Smooth muscle cell (in vitro differentiated cells): ENCODE results near the gene EVI2A. TPM values are rescaled to one million over a fixed set of nuclear protein-coding genes. Genes with fewer than 3 reads are reported as not detected.

Experiments
- DNase-seq: peaks from one replicate; lab custom pipeline; 2025; ENCODE audit not compliant: unreplicated experiment; lab: John Stamatoyannopoulos, UW
- H2AFZ ChIP-seq: fragments of 200-600 bp; sonication (generic); 2 replicates; pipeline ENCODE4 v1.6.0; 2016; ENCODE audit warnings: antibody characterized with exemption, low read depth, mild to moderate bottlenecking
- H3F3A ChIP-seq: fragments of 200-600 bp; sonication (generic); 2 replicates; pipeline ENCODE4 v1.6.0; 2017; ENCODE audit warnings: antibody characterized with exemption, low read depth
- H3K27ac ChIP-seq: fragments of 200-600 bp; sonication (generic); 2 replicates; pipeline ENCODE4 v1.5.1; 2016; ENCODE audit warnings: low read depth, mild to moderate bottlenecking
- H3K27me3 ChIP-seq: fragments of 200-600 bp; sonication (generic); 2 replicates; pipeline ENCODE4 v1.6.1; 2016; ENCODE audit warnings: low read depth, mild to moderate bottlenecking
- H3K36me3 ChIP-seq: fragments of 200-600 bp; sonication (generic); 2 replicates; pipeline ENCODE4 v1.5.1; 2016; ENCODE audit warnings: low read depth
- H3K4me1 ChIP-seq: fragments of 200-600 bp; sonication (generic); 2 replicates; pipeline ENCODE4 v1.5.1; 2016; ENCODE audit warnings: low read depth
- H3K4me2 ChIP-seq: fragments of 200-600 bp; sonication (generic); 2 replicates; pipeline ENCODE4 v1.6.0; 2016; ENCODE audit warnings: mild to moderate bottlenecking
- H3K4me3 ChIP-seq: fragments of 200-600 bp; sonication (generic); 2 replicates; pipeline ENCODE4 v1.5.1; 2016; ENCODE audit warnings: mild to moderate bottlenecking
- H3K79me2 ChIP-seq: fragments of 200-600 bp; sonication (generic); 2 replicates; pipeline ENCODE4 v1.6.0; 2016; ENCODE audit warnings: low read depth, mild to moderate bottlenecking
- H3K9ac ChIP-seq: fragments of 200-600 bp; sonication (generic); 2 replicates; pipeline ENCODE4 v1.6.0; 2016; ENCODE audit warnings: low read depth
- H3K9me3 ChIP-seq: fragments of 200-600 bp; sonication (generic); replicated peaks from 2 replicates; pipeline ENCODE4 v1.5.1; 2016; ENCODE audit warnings: low read depth
- H4K20me1 ChIP-seq: fragments of 200-600 bp; sonication (generic); 2 replicates; pipeline ENCODE4 v1.6.0; 2016; ENCODE audit warnings: low read depth
- WGBS: methylation state at CpG from one replicate; pipeline ENCODE4 v1.1.7; 2016; ENCODE audit warnings: low lambda C conversion rate; 5-methylcytosine and 5-hydroxymethylcytosine counted together
- polyA plus RNA-seq: library from polyadenylated mRNA; unstranded; fragments of >200 nt; fragmentation: Nextera tagmentation; extraction: Ambion mirVana; gene quantifications from 2 replicates; pipeline ENCODE4 v1.2.1, GENCODE V29; 2016
- total RNA-seq: library from RNA; depleted of rRNA; stranded (reverse); fragments of >200 nt; gene quantifications from 2 replicates; pipeline ENCODE4 v1.2.3, GENCODE V29; 2014
- TF ChIP-seq, protein P1 (sequence below): fragments of 200-600 bp; sonication (generic); IDR thresholded peaks from 2 replicates; pipeline ENCODE4 v1.5.1; 2017; ENCODE audit warnings: borderline replicate concordance, mild to moderate bottlenecking, antibody characterized with exemption; ENCODE audit not compliant: insufficient read depth, poor library complexity, severe bottlenecking

The EVI2A gene
- total and polyA plus RNA-seq, 2 experiments from 2014 or later = 0.33 TPM; not detected in 1

DNA sequence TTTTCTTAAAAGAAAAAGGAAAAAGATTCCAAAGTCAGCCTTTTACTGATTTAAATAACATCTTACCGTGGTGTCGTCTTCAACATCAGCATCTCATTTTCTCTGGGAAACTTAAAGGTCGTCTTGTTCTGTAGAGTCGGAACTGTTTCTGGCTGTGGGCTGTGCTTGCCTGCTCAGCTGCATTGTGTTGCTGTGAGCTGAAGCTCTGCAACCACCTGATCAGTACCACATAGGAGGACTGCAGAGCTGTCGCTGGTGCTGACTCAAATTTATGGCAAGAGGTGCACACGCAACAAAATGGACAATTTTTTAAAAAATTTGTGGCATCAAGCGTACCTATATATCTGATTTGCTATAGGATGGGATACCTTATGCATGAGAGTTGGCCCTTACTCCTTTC lies 24.3 kb downstream of the EVI2A start, which contains the start of gene OMG:
Gene OMG (minus strand): TSS at position 150 of the 400 bp plus-strand sequence. CDS start 908 bp downstream, outside the sequence.
- peaks cover 14% of the 10 kb centered on the region for H3K4me1 ChIP-seq

DNA sequence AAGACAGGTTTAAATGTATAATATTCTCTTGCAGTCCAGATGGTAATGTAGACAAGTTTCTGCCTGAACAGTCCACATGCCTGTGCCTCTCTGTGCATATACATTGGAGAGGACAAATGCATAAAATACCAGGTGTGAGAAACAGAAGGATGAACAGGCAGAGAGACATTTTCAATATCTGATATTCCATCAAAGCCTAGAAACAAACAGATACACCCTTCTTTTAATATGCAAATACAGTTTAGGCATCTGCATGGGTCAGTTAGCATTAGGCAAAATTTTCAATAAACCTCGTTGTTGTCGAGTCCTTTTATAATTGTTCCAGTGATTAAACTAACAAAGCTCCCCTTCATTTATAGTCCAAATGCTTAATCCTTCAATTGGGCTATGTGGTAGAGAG lies 25.3 kb downstream of the EVI2A start:
- no peaks in the 10 kb centered on the region for H3K36me3 ChIP-seq
- no peak for DNase-seq
- 96% methylated on average over 2 of the region's 2 CpGs for WGBS
- H4K20me1 ChIP-seq = peaks cover 26% of the 10 kb centered on the region
- H3K4me1 ChIP-seq = peaks cover 14% of the 10 kb centered on the region
- no peaks in the 10 kb centered on the region for H3F3A ChIP-seq
- no peak overlapping the region for H3K27ac ChIP-seq
- TF ChIP-seq, protein P1, sequence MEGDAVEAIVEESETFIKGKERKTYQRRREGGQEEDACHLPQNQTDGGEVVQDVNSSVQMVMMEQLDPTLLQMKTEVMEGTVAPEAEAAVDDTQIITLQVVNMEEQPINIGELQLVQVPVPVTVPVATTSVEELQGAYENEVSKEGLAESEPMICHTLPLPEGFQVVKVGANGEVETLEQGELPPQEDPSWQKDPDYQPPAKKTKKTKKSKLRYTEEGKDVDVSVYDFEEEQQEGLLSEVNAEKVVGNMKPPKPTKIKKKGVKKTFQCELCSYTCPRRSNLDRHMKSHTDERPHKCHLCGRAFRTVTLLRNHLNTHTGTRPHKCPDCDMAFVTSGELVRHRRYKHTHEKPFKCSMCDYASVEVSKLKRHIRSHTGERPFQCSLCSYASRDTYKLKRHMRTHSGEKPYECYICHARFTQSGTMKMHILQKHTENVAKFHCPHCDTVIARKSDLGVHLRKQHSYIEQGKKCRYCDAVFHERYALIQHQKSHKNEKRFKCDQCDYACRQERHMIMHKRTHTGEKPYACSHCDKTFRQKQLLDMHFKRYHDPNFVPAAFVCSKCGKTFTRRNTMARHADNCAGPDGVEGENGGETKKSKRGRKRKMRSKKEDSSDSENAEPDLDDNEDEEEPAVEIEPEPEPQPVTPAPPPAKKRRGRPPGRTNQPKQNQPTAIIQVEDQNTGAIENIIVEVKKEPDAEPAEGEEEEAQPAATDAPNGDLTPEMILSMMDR = no peak
- no peaks in the 10 kb centered on the region for H3K79me2 ChIP-seq
- H2AFZ ChIP-seq = no peak overlapping the region
- no peaks in the 10 kb centered on the region for H3K27me3 ChIP-seq
- H3K9ac ChIP-seq = no peak overlapping the region
- no peak overlapping the region for H3K4me2 ChIP-seq
- H3K9me3 ChIP-seq = no peaks in the 10 kb centered on the region
- no peak overlapping the region for H3K4me3 ChIP-seq

More for the DNA sequence above, 24.3 kb downstream of the EVI2A start, which contains the start of gene OMG:
- Histone ChIP-seq H3K4me2 (no peak within 1 kb of the TSS), H3K9me3 (no peaks in the 10 kb centered on the region), H3K79me2 (no peaks in the 10 kb centered on the region), H3K4me3 (no peak within 1 kb of the TSS), H3K27ac (no peak within 1 kb of the TSS), H4K20me1 (peaks cover 26% of the 10 kb centered on the region), H3K36me3 (no peaks in the 10 kb centered on the region), H3K9ac (no peak within 1 kb of the TSS), H3F3A (no peaks in the 10 kb centered on the region), H2AFZ (no peak within 1 kb of the TSS), H3K27me3 (no peaks in the 10 kb centered on the region)
- TF ChIP-seq, protein P1 = no peak
- 92% methylated on average over 7 of the region's 7 CpGs for WGBS
- DNase-seq = no peak

DNA sequence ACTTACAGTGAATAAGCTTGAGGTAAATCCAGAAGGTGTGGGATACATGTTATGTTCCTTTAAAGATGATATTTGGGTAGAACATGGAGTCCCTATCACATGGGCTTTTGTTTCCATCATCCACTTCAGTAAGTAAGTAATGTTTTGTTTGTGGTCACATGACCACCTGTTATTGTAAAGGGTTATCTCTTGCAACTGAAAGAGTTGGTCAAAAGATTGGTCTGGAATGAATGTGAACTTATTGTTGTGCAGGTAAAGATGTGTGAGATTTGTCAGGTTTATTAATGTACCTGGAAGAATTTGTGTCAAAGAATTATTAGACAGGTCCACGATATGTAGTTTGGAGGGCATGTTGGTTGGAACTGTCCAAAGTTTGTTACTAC lies 25.9 kb downstream of the EVI2A start:
- Histone ChIP-seq H3K36me3 (no peaks in the 10 kb centered on the region), H3K4me3 (no peak overlapping the region), H2AFZ (no peak overlapping the region), H3K9me3 (no peaks in the 10 kb centered on the region), H3K27ac (no peak overlapping the region), H3F3A (no peaks in the 10 kb centered on the region), H3K9ac (no peak overlapping the region), H3K4me1 (peaks cover 14% of the 10 kb centered on the region), H3K27me3 (no peaks in the 10 kb centered on the region), H4K20me1 (peaks cover 26% of the 10 kb centered on the region), H3K79me2 (no peaks in the 10 kb centered on the region), H3K4me2 (no peak overlapping the region)
- TF ChIP-seq, protein P1 = no peak
- DNase-seq = no peak
- WGBS = 100% methylated on average over 1 of the region's 1 CpG

DNA sequence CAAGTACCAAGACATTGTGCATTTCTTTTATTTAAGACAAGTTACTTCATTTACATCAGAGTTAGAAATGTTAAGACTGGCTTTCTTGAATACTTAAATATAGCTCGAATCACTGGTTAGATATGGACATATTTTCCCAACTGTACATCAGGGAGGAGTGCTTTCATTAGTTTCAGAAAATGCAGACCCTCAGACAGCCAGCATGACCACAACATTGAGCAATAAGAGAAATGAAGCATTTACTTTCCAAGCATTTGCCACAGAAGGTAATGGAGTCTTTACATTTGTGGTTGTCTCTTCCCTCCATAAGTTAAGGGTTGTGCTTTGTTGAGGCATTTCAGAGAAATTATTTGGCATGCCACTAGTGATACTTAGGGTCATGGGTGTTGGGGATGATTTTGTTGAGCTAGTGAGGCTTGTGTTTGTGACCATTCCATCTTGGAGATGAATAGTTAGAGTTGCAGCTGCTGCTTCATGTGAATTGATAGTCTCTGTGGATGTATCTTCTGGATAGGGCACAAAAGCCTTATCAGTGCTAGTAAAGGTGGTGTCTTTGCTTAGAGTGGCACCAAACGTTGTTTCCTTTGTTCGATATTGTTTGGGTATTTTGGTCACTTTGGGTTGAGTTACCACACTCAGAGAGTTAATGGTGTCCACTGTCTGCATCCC lies 26.5 kb downstream of the EVI2A start:
- TF ChIP-seq, protein P1 = no peak
- Histone ChIP-seq H2AFZ (no peak overlapping the region), H3K79me2 (no peaks in the 10 kb centered on the region), H3K9ac (no peak overlapping the region), H3K4me2 (no peak overlapping the region), H3K4me1 (peaks cover 14% of the 10 kb centered on the region), H3K9me3 (no peaks in the 10 kb centered on the region), H3F3A (no peaks in the 10 kb centered on the region), H3K4me3 (no peak overlapping the region), H3K27ac (no peak overlapping the region), H4K20me1 (peaks cover 26% of the 10 kb centered on the region), H3K36me3 (no peaks in the 10 kb centered on the region), H3K27me3 (no peaks in the 10 kb centered on the region)
- no peak for DNase-seq
- WGBS = 91% methylated on average over 3 of the region's 3 CpGs
